GM13977 (cell line): Measurements from ENCODE around the gene SSTR3.

Experiments used
- DNase-seq: peaks from one replicate; pipeline ENCODE4 v3.0.0; 2012; ENCODE audit warnings: low spot score
- CTCF ChIP-seq: IDR thresholded peaks from 2 replicates; pipeline ENCODE4 v1.5.1; 2012; ENCODE audit warnings: mild to moderate bottlenecking, control low read depth; ENCODE audit not compliant: insufficient read depth; ENCODE audit errors: extremely low read depth, missing control alignments
- in situ Hi-C: fragments of 300-500 bp; cut with MboI; formaldehyde crosslinking; loops from one replicate; pipeline ENCODE4 v1.12.0; 2022; ENCODE audit warnings: low sequenced_read_pairs, low pct_unique_long_range_greater_than_20kb, mixed read lengths, inconsistent platforms; ENCODE audit not compliant: unreplicated experiment

SSTR3 gene

GRCh38 chr22:37160027-37160426 lies 52.2 kb downstream of the SSTR3 start:
- TF ChIP-seq CTCF = no peak
- in situ Hi-C loops = no loop called here
- no peak for DNase-seq

DNA sequence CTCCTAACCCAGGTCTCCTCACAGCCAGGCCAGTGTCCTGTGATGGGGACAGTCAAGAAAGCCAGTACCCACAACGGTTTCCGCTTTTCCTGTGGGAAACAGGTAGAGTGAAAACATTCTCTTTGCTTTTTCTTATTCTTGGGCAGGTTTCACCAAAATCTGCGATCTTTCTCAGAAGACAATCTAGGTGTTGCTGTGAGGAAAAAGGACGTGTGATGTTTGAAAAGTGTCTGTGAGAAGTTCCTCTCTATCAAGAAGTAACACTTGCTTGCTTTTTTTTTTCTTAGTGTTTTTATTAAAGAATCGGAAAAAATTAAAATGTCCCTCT lies 53.4 kb downstream of the SSTR3 start:
- in situ Hi-C loops = no loop called here
- no peak for DNase-seq
- TF ChIP-seq CTCF = no peak

GRCh38 chr22:37157516-37158285 lies 54.6 kb downstream of the SSTR3 start:
- no peak for TF ChIP-seq CTCF
- no peak for DNase-seq
- in situ Hi-C loops = no loop called here

- no peak for TF ChIP-seq CTCF
- DNase-seq = no peak
- in situ Hi-C loops = no loop called here
Observed at GRCh38 chr22:37156686-37157435, 55.4 kb downstream of the SSTR3 start.

GRCh38 chr22:37155971-37156370 lies 56.3 kb downstream of the SSTR3 start:
- in situ Hi-C loops = no loop called here
- no peak for TF ChIP-seq CTCF
- no peak for DNase-seq

DNA sequence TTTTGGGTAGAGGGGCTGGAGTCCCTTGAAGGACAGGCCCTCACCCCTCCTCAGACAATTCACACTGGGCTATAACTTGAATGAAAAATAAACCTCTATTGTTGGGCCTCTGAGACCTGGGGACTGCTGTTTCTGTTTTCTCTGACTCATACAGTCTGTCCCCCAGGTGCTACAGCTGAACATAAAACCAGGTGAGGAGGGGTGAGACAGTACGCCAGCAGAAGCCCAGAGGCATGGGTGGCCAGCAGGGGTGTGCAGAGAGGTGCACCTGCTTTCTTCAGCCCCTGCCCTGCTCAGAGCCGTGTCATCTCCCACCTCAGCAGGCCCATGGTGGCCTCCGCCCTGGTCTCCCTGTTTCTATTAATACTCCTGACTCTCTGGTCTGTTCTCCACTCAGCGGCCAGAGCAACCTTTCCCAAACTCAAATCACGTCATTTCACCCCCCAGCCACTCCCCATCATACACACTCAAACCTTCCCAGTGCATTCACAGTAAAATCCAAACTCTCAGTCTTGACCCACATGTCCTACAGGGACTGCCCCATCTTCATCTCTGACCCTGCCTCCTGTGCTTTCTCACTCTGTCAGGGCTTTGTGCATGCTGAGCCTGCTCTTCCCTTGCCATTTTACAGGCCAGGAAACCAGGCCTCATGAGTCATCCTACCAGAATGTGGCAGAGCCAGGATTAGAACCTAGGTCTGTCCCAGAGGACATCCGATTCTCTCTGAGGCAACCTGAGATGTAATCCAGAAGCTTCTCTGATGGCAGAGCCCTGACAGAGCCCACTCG lies 57.2 kb downstream of the SSTR3 start:
- in situ Hi-C loops = no loop called here
- no peak for TF ChIP-seq CTCF
- no peak for DNase-seq
